GM23338 (cell line): ENCODE data around the gene UBE2I. TPM values are rescaled to one million over a fixed set of nuclear protein-coding genes. Genes with fewer than 3 reads are reported as not detected.

ENCODE experiments used
- ATAC-seq: fragments of 200-7000 bp; cut with Tn5 transposase; 3 replicates; pipeline ENCODE4 v1.9.1; 2020
- DNase-seq: peaks from one replicate; pipeline ENCODE4 v3.0.0-alpha.2; 2015; ENCODE audit warnings: low spot score
- H2AFZ ChIP-seq: fragments of 200-600 bp; sonication (generic); 2 replicates; pipeline ENCODE4 v1.8.0; 2016; ENCODE audit warnings: antibody characterized with exemption, mild to moderate bottlenecking, moderate library complexity
- H3F3A ChIP-seq: fragments of 200-600 bp; sonication (generic); replicated peaks from 2 replicates; pipeline ENCODE4 v1.8.0; 2017; ENCODE audit warnings: antibody characterized with exemption, mixed run types, low read depth
- H3K27ac ChIP-seq: fragments of 200-600 bp; sonication (generic); 2 replicates; pipeline ENCODE4 v1.6.1; 2016; ENCODE audit warnings: low read depth
- H3K27me3 ChIP-seq: fragments of 200-600 bp; sonication (generic); 2 replicates; pipeline ENCODE4 v1.8.0; 2016; ENCODE audit warnings: mild to moderate bottlenecking, mixed run types, moderate library complexity; ENCODE audit not compliant: insufficient read depth
- H3K36me3 ChIP-seq: fragments of 200-600 bp; sonication (generic); 2 replicates; pipeline ENCODE4 v1.8.0; 2016; ENCODE audit warnings: mild to moderate bottlenecking; ENCODE audit not compliant: insufficient read depth
- H3K4me1 ChIP-seq: fragments of 200-600 bp; sonication (generic); 2 replicates; pipeline ENCODE4 v1.8.0; 2016; ENCODE audit warnings: mild to moderate bottlenecking, moderate library complexity; ENCODE audit not compliant: insufficient read depth
- H3K4me2 ChIP-seq: fragments of 200-600 bp; sonication (generic); 2 replicates; pipeline ENCODE4 v1.7.1; 2017; ENCODE audit warnings: mixed run types
- H3K4me3 ChIP-seq: fragments of 200-600 bp; sonication (generic); 2 replicates; pipeline ENCODE4 v1.6.1; 2016; ENCODE audit warnings: mixed run types
- H3K79me2 ChIP-seq: fragments of 200-600 bp; sonication (generic); replicated peaks from 2 replicates; pipeline ENCODE4 v1.8.0; 2017; ENCODE audit warnings: mild to moderate bottlenecking; ENCODE audit not compliant: insufficient read depth
- H3K9me2 ChIP-seq: fragments of 200-600 bp; sonication (generic); 2 replicates; pipeline ENCODE4 v1.8.0; 2017; ENCODE audit not compliant: insufficient read depth
- H4K20me1 ChIP-seq: fragments of 200-600 bp; sonication (generic); replicated peaks from 2 replicates; pipeline ENCODE4 v1.8.0; 2017; ENCODE audit warnings: mild to moderate bottlenecking; ENCODE audit not compliant: insufficient read depth
- H3K27ac Mint-ChIP-seq: 2 replicates; pipeline ENCODE4 v1.8.0; 2020; ENCODE audit warnings: inconsistent platforms, mild to moderate bottlenecking, moderate library complexity, mixed read lengths
- H3K27me3 Mint-ChIP-seq: 3 replicates; pipeline ENCODE4 v1.8.0; 2022; ENCODE audit warnings: low read depth, mild to moderate bottlenecking, moderate library complexity, mixed read lengths, inconsistent platforms; ENCODE audit not compliant: insufficient read depth, poor library complexity
- H3K36me3 Mint-ChIP-seq: 3 replicates; pipeline ENCODE4 v1.8.0; 2021; ENCODE audit warnings: low read depth, mild to moderate bottlenecking, inconsistent platforms, moderate library complexity, mixed read lengths
- H3K4me1 Mint-ChIP-seq: 3 replicates; pipeline ENCODE4 v1.8.0; 2020; ENCODE audit warnings: mild to moderate bottlenecking, inconsistent platforms, mixed read lengths
- H3K4me3 Mint-ChIP-seq: 3 replicates; pipeline ENCODE4 v1.8.0; 2021; ENCODE audit warnings: moderate library complexity, mild to moderate bottlenecking, inconsistent platforms, mixed read lengths
- H3K9me3 Mint-ChIP-seq: 3 replicates; pipeline ENCODE4 v1.8.0; 2020; ENCODE audit warnings: moderate library complexity, mild to moderate bottlenecking, inconsistent platforms, mixed read lengths
- ETS1 ChIP-seq: IDR thresholded peaks from 2 replicates; pipeline ENCODE4 v1.6.1; 2016; ENCODE audit warnings: antibody characterized with exemption
- POLR2AphosphoS5 ChIP-seq: IDR thresholded peaks from 2 replicates; pipeline ENCODE4 v1.6.1; 2016; ENCODE audit warnings: antibody characterized with exemption, low read depth
- ZNF114 ChIP-seq: fragments of 250-450 bp; sonication (Bioruptor Pico); IDR thresholded peaks from 2 replicates; pipeline ENCODE4 v1.5.0; 2020; ENCODE audit warnings: mild to moderate bottlenecking, moderate library complexity
- ZNF331 ChIP-seq: fragments of 250-450 bp; sonication (Bioruptor Pico); IDR thresholded peaks from 2 replicates; pipeline ENCODE4 v1.5.0; 2020; ENCODE audit warnings: low read depth, mild to moderate bottlenecking, moderate library complexity
- ZNF462 ChIP-seq: fragments of 250-450 bp; sonication (Bioruptor Pico); IDR thresholded peaks from 2 replicates; pipeline ENCODE4 v1.5.0; 2020; ENCODE audit warnings: mild to moderate bottlenecking, moderate library complexity
- polyA plus RNA-seq: library from polyadenylated mRNA; unstranded; fragments of >200 nt; fragmentation: Nextera tagmentation; extraction: Ambion mirVana; gene quantifications from 2 replicates; pipeline ENCODE4 v1.2.1, GENCODE V29; 2016
- total RNA-seq: library from RNA; depleted of rRNA; stranded (reverse); fragments of >200 nt; shearing (Covaris generic); gene quantifications from 2 replicates; pipeline ENCODE4 v1.2.3, GENCODE V29; 2014

UBE2I gene
- total and polyA plus RNA-seq, 2 experiments from 2014 or later, result 116 to 220 TPM

GRCh38 chr16:1311738-1312466 lies 2.5 kb downstream of the UBE2I start (continued):
- no peak for TF ChIP-seq ETS1

- Histone ChIP-seq H3K4me2 (peak overlapping the region; percentile 99; the same call in 1 of the 2 replicates), H3K9me2 (no peaks in the 10 kb centered on the region), H3K27ac (no peak overlapping the region), H2AFZ (no peak overlapping the region), H3K36me3 (peaks cover 25% of the 10 kb centered on the region), H3K27me3 (no peaks in the 10 kb centered on the region), H3K4me1 (peaks cover 7% of the 10 kb centered on the region; the same call in 1 of the 2 replicates), H3K79me2 (peaks cover 75% of the 10 kb centered on the region), H3F3A (no peaks in the 10 kb centered on the region), H4K20me1 (peaks cover 49% of the 10 kb centered on the region), H3K4me3 (no peak overlapping the region)
- Mint-ChIP-seq H3K36me3 (peaks cover 49% of the 10 kb centered on the region), H3K27me3 (peaks cover 24% of the 10 kb centered on the region), H3K4me1 (peaks cover 4% of the 10 kb centered on the region; the same call in 2 of the 3 replicates), H3K9me3 (no peaks in the 10 kb centered on the region; the same call in 2 of the 3 replicates), H3K27ac (no peak overlapping the region), H3K4me3 (peak overlapping the region; percentile 14; the same call in 2 of the 3 replicates)
- no peak for ATAC-seq
- no peak for TF ChIP-seq ZNF331 (CRISPR knock-in tag)
- no peak for TF ChIP-seq ZNF114 (CRISPR knock-in tag)
- TF ChIP-seq POLR2AphosphoS5, result no peak
- no peak for TF ChIP-seq ZNF462 (CRISPR knock-in tag)
- DNase-seq, result no peak
These were observed 3.0 kb downstream of the UBE2I start for GRCh38 chr16:1312467-1312816.
